HEK293 (cell line): ENCODE results near the gene NXN.
"Not testable (repeated sequence)": the region's sequence is repeated elsewhere in the genome, so short reads cannot be mapped to it uniquely, and the experiment has no call there.

ENCODE experiments used
- CTCF ChIP-seq: fragments of 450-650 bp; formaldehyde crosslinking; IDR thresholded peaks from 2 replicates; pipeline ENCODE4 v1.5.1; 2016; ENCODE audit warnings: missing biosample characterization, missing genetic modification characterization
- ZBTB8A ChIP-seq: fragments of 450-650 bp; formaldehyde crosslinking; IDR thresholded peaks from 2 replicates; pipeline ENCODE4 v1.5.1; 2016; ENCODE audit warnings: missing biosample characterization, missing genetic modification characterization
- ZFP3 ChIP-seq: fragments of 450-650 bp; formaldehyde crosslinking; IDR thresholded peaks from 2 replicates; pipeline ENCODE4 v1.5.1; 2016; ENCODE audit warnings: low read depth, missing biosample characterization, missing genetic modification characterization
- ZNF146 ChIP-seq: fragments of 450-650 bp; formaldehyde crosslinking; IDR thresholded peaks from 2 replicates; pipeline ENCODE4 v1.5.1; 2016; ENCODE audit warnings: missing biosample characterization, missing genetic modification characterization
- ZNF692 ChIP-seq: fragments of 450-650 bp; formaldehyde crosslinking; IDR thresholded peaks from 2 replicates; pipeline ENCODE4 v1.5.1; 2016; ENCODE audit warnings: missing biosample characterization, missing genetic modification characterization

- not testable (repeated sequence) for TF ChIP-seq ZNF146 (tag by site-specific recombination); ZFP3 (tag by site-specific recombination); CTCF; ZNF692 (tag by site-specific recombination); ZBTB8A (tag by site-specific recombination)
These were observed 188.7 kb downstream of the NXN start for GRCh38 chr17:790874-791247.
